ENCODE results near the gene HPS1.

GRCh38 chr10:98391578-98391991, 55.1 kb downstream of the HPS1 start:
- TF ChIP-seq CTCF (IDR thresholded peaks at IDR 0.05; ENCODE audit: low read depth, low read length, poor library complexity, severe bottlenecking) (no peak), EZH2phosphoT487 (IDR thresholded peaks at IDR 0.05; ENCODE audit: borderline replicate concordance, low read length) (no peak)

Measured in DOHH2 (cell line).